ENCODE results near the gene BLOC1S1. TPM values are rescaled to one million over a fixed set of nuclear protein-coding genes. Genes with fewer than 3 reads are reported as not detected.

BLOC1S1 gene
- total and polyA plus RNA-seq, 9 of the 15 experiments (the other 6 are each of a cell fraction or from before 2014, with no cell fraction given): 75.2 to 161 (median 98.8) TPM

DNA sequence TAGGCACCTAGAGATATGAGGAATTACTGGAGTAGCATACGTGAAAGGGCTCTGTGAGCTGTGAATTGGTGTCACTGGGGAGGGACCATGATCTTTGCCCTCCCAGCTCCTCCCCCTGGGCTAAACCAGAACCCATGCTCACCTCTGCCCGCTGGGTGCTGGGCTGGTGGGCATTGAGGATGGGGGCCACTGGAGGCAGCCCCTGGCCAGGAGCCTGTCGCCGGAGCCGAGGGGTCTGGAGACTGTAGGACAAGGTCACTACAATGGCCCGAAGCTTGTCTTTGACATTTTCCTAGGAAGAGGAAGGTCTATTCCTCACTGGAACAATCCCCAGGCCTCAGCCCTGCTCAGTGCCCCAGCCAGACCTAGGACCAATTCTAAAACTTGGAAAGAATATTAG lies 19.7 kb upstream of the BLOC1S1 start (continued):
- TF ChIP-seq, protein P1, sequence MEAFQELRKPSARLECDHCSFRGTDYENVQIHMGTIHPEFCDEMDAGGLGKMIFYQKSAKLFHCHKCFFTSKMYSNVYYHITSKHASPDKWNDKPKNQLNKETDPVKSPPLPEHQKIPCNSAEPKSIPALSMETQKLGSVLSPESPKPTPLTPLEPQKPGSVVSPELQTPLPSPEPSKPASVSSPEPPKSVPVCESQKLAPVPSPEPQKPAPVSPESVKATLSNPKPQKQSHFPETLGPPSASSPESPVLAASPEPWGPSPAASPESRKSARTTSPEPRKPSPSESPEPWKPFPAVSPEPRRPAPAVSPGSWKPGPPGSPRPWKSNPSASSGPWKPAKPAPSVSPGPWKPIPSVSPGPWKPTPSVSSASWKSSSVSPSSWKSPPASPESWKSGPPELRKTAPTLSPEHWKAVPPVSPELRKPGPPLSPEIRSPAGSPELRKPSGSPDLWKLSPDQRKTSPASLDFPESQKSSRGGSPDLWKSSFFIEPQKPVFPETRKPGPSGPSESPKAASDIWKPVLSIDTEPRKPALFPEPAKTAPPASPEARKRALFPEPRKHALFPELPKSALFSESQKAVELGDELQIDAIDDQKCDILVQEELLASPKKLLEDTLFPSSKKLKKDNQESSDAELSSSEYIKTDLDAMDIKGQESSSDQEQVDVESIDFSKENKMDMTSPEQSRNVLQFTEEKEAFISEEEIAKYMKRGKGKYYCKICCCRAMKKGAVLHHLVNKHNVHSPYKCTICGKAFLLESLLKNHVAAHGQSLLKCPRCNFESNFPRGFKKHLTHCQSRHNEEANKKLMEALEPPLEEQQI (IDR thresholded peaks at IDR 0.05): no peak
- TF ChIP-seq MYNN (IDR thresholded peaks at IDR 0.05) (no peak), MYNN (CRISPR knock-in tag; IDR thresholded peaks at IDR 0.05) (no peak), NEUROD1 (IDR thresholded peaks at IDR 0.05; ENCODE audit: borderline replicate concordance, low read depth, low read length, partially characterized antibody) (no peak), ELF1 (tag; IDR thresholded peaks at IDR 0.05) (no peak), BRF1 (IDR thresholded peaks at IDR 0.05; ENCODE audit: borderline replicate concordance, extremely low read depth, insufficient read length) (no peak), POLR3G (IDR thresholded peaks at IDR 0.05; ENCODE audit: extremely low read depth, insufficient read length, insufficient replicate concordance) (no peak), RCOR1 (IDR thresholded peaks at IDR 0.05; ENCODE audit: borderline replicate concordance in 1 of 2, low read depth in 2 of 2, low read length in 2 of 2) (no peak), HNRNPK (IDR thresholded peaks at IDR 0.05; ENCODE audit: low read depth, low read length, poor library complexity, severe bottlenecking) (no peak), PCBP1 (IDR thresholded peaks at IDR 0.05; ENCODE audit: low read depth, low read length, poor library complexity, severe bottlenecking) (no peak), RFX5 (IDR thresholded peaks at IDR 0.05; ENCODE audit: low read depth, low read length) (no peak)
- TF ChIP-seq, protein P2, sequence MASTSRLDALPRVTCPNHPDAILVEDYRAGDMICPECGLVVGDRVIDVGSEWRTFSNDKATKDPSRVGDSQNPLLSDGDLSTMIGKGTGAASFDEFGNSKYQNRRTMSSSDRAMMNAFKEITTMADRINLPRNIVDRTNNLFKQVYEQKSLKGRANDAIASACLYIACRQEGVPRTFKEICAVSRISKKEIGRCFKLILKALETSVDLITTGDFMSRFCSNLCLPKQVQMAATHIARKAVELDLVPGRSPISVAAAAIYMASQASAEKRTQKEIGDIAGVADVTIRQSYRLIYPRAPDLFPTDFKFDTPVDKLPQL (IDR thresholded peaks at IDR 0.05; ENCODE audit: extremely low read depth, insufficient read length): no peak
- TF ChIP-seq, protein P3, sequence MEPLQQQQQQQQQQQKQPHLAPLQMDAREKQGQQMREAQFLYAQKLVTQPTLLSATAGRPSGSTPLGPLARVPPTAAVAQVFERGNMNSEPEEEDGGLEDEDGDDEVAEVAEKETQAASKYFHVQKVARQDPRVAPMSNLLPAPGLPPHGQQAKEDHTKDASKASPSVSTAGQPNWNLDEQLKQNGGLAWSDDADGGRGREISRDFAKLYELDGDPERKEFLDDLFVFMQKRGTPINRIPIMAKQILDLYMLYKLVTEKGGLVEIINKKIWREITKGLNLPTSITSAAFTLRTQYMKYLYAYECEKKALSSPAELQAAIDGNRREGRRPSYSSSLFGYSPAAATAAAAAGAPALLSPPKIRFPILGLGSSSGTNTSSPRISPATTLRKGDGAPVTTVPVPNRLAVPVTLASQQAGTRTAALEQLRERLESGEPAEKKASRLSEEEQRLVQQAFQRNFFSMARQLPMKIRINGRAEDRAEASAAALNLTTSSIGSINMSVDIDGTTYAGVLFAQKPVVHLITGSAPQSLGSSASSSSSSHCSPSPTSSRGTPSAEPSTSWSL (CRISPR knock-in tag; IDR thresholded peaks at IDR 0.05; ENCODE audit: borderline replicate concordance): no peak
